Hematopoietic multipotent progenitor cell treated with erythropoietin and hydrocortisone succinate and interleukin-3 and kit ligand, for 15 days (in vitro differentiated cells): ENCODE results near the gene LRMDA.
"Not testable (repeated sequence)": the region's sequence is repeated elsewhere in the genome, so short reads cannot be mapped to it uniquely, and the experiment has no call there.

Experiments used
- DNase-seq: peaks from one replicate; pipeline ENCODE4 v3.0.0-alpha.2; 2015; ENCODE audit warnings: low spot score

LRMDA gene

GRCh38 chr10:76126607-76127527 lies 695.4 kb downstream of the LRMDA start:
- no peak for DNase-seq

DNA sequence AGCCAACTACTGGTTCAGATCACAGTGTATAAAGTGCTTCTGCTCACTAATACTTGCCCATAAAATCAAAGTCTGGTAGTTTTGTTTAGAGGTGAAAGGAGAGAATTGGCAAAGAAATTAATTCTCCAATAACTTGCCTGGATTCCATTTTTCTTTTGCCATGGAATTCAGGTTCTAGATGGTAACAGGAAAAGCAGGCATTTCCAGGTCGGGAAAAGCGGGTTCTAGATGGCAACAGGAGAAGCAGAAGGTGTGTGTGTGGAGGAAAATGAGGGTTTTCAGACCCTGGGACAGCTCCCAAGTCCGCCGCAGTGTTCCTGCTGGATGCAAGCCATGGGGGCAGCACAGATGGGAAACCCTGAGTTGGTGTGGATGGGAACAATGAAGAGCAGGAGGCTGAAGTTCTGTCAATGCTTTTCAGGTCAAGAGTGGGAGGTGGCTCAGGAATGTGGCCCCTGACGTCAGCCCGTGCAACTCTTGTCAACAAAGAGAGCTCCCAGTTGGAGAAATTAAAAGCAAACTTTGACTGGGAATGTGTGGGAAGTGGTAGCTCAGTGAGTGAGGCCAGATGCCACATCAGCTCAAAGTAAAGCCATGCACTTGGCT lies 696.7 kb downstream of the LRMDA start:
- DNase-seq: no peak

DNA sequence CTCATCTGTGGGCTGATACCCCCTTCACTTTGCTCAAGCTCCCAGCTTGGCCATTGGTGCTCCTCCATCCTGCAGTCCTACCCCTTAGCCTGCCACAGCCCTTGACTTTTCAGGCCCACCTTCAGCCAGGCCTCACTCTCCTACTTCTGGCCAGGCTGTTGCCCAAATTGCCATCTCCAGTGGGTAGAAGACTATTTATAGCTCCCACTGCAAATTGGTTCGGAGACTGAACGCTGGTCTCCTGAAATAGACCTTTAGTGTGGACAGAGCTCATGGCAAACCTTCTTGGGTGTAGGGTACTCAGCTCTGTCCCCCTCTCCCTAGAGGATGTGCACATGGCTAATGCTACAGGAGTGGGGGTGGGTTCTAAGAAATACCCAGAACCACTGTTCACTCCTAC lies 697.8 kb downstream of the LRMDA start:
- DNase-seq: no peak

DNA sequence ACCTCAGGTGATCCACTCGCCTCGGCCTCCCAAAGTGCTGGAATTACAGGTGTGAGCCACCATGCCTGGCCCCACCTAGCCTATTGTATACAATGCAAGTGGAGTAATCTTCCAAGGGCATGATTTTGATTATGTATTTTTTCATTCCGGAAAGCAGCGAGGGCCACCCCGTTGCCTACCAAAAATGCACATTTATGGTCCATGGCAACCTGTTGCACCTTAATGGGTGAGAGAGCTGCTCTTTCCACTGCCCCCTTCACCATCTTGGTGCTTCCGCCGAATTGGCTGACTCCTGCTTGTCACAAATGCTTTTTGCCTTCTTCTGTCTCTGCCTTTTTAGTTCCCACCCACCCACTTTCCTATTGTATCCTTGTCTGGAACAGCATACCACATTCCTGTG lies 699.5 kb downstream of the LRMDA start:
- DNase-seq: no peak

DNA sequence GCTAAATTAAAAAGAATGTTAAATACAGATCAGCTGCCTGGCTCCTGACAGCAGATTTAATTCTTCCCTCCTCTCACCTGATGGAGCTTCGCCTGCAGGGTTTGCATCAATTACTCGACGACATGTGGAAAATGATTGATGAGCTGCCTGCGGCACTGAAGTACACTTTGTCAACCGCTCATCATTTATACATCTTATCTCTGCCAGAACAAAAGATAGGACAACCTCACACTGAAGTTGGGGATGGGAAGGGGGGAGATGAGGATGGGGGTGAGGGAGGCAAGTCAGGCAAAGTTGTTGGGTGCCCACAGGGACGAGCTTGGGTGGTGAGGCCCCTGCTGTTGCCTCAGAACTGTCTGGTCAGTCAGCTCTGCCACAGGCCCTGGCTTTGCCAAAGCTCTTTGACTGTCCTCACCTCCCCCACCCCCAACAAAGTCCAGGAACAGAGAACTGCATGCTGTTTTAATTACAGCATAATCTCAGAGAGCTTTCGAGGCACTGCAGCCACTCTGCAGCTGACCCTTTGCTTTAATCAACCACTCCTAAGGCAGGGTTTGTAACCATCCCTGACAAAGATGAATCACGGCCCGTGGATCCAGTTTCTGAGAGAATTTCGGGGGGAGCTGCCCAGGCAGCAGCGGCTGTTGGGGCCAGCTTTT lies 702.3 kb downstream of the LRMDA start:
- DNase-seq: no peak

DNA sequence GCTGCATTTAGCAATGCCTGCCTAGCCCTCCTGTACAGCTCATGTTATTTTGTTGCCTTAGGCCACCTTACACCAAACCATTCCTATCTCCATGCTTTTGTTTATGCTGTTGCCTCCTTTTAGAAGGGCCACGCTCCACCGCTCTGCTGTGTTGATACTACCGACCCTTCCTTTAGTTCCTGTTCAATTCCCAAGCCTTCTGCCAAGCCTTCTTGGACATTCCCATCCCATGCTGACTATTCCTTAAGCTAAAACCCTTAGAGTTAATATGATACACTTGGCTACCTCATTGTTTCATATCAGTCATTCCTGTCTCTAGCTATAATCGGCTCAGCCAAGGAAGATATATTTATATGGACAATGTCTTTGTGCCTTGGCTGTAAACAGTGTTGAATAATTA lies 705.5 kb downstream of the LRMDA start:
- DNase-seq: no peak

GRCh38 chr10:76138286-76138685 lies 706.9 kb downstream of the LRMDA start:
- no peak for DNase-seq

DNA sequence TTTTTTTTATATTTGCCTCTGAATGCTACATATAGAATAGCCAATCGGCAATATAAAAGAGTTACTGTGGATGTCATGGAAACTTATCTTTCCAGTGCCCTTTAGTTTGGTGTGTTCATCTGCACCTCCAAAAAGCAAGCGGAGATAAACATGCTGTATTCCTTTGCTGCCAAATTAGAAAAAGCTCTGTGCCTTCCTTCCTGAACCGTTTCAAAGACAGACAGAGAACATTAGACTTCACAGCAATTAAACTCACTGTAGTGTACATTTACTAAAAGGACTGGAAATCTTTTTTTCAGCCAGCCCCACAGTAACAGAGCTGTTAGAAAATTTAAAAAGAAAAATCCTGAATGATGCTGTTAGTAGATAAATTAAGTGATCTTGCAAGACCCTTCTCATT lies 707.5 kb downstream of the LRMDA start:
- no peak for DNase-seq

DNA sequence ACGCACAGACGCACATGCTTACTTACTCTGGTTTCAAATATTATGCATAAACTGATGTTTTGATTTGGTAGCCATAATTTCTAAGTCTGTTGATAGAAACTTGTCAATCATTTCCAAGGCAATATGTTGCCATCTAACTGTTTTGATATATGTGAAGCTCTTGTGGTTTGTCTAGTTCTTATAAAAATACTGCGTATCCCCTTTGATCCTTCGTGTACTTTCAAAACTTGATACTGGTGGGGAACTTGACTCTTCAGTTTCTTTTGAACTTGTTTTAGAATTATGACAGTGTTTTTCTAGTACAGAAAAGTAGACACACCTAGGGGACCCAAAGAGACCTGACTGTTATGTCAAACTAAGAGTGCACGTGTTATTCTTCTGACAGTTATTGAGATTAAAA lies 708.0 kb downstream of the LRMDA start:
- no peak for DNase-seq

GRCh38 chr10:76141376-76141775 lies 710.0 kb downstream of the LRMDA start:
- DNase-seq: no peak

- not testable (repeated sequence) for DNase-seq
These were observed 716.8 kb downstream of the LRMDA start for GRCh38 chr10:76148217-76148616.

DNA sequence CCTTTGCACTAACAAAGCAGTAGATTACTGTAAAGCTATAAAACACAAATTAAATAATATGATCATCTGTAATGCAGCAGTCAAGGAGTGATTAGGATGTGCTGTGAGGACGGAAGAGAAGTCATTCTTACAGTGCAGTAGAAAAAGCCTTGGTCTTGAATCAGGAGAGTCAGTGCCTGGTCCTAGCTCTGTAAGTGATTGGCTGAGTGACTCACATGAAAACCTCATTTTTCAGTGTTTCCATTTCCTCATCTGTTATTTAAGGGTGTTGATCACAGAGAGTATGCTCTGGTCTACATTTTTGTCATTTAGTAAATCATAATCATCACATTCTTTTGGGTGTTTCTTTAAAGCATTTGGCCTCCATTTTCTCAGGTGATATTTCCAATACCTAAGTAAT lies 717.8 kb downstream of the LRMDA start:
- no peak for DNase-seq

- no peak for DNase-seq
These were observed 718.2 kb downstream of the LRMDA start for GRCh38 chr10:76149602-76150138.

GRCh38 chr10:76150139-76150875 lies 718.9 kb downstream of the LRMDA start:
- no peak for DNase-seq

- no peak for DNase-seq
These were observed 719.5 kb downstream of the LRMDA start for GRCh38 chr10:76150876-76151288.

- DNase-seq: no peak
These were observed 720.8 kb downstream of the LRMDA start for GRCh38 chr10:76152186-76152585.

- no peak for DNase-seq
These were observed 724.5 kb downstream of the LRMDA start for GRCh38 chr10:76155961-76156360.

- no peak for DNase-seq
These were observed 729.2 kb downstream of the LRMDA start for GRCh38 chr10:76160446-76161300.

DNA sequence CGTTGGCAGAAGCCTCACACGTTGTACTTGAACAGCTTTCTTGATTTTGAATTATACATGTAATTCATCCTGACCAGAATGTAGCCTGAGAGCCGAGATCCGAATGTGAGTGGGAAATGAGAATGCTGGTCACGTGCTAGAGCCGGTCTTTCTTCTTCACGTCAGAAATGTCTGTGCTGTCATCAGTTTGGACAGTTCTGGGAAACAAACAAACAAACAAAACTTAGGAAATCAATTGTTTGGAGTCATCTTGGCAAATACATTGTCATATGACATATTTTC lies 729.8 kb downstream of the LRMDA start:
- DNase-seq: no peak

DNA sequence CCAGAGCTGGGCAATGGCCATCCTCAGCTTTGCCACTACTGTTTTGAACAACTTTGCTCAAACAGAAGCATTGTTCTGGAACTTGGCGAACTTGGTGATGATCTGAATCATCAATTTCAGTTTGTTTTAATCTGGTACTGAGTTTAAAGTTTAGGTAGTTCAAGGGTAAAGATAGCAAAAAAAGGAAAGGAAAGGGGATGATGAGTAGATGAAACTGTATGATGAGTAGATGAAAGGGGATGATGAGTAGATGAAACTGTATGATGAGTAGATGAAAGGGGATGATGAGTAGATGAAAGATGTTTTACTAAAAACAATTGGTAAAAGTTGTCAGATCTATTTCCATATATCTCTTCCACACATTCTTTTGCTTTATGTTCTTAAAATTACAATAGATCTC lies 737.0 kb downstream of the LRMDA start:
- no peak for DNase-seq

- DNase-seq: no peak
These were observed 737.8 kb downstream of the LRMDA start for GRCh38 chr10:76169246-76169645.
